Ectodermal cell (in vitro differentiated cells): ENCODE results near the gene BCL7A.
"Not testable (repeated sequence)": the region's sequence is repeated elsewhere in the genome, so short reads cannot be mapped to it uniquely, and the experiment has no call there.

Experiments used
- H3K27ac ChIP-seq: 2 replicates; pipeline ENCODE4 v1.7.0; 2013; ENCODE audit warnings: mild to moderate bottlenecking, low read depth, low read length; ENCODE audit not compliant: insufficient read depth, poor library complexity, severe bottlenecking
- H3K27me3 ChIP-seq: 2 replicates; pipeline ENCODE4 v1.7.0; 2013; ENCODE audit warnings: mild to moderate bottlenecking, low read length; ENCODE audit not compliant: insufficient read depth, control insufficient read depth, poor library complexity, severe bottlenecking
- H3K36me3 ChIP-seq: one replicate; pipeline ENCODE4 v1.7.0; 2013; ENCODE audit warnings: low read length; ENCODE audit not compliant: control insufficient read depth, insufficient read depth
- H3K4me1 ChIP-seq: one replicate; pipeline ENCODE4 v1.7.0; 2013; ENCODE audit warnings: low read length; ENCODE audit not compliant: control insufficient read depth, insufficient read depth
- H3K4me3 ChIP-seq: 2 replicates; pipeline ENCODE4 v1.7.0; 2013; ENCODE audit warnings: low read depth, low read length, control low read depth; ENCODE audit not compliant: insufficient read depth
- H3K9me3 ChIP-seq: 2 replicates; pipeline ENCODE4 v1.7.0; 2013; ENCODE audit warnings: mild to moderate bottlenecking, low read length, moderate library complexity; ENCODE audit not compliant: control insufficient read depth
- WGBS, 2 experiments: methylation state at CpG; one replicate each; pipeline ENCODE4 v1.1.7; 2013; ENCODE audit warnings: missing lambda C conversion rate in 2 of 2; 5-methylcytosine and 5-hydroxymethylcytosine counted together

Gene BCL7A

GRCh38 chr12:122041458-122041857 lies 19.8 kb downstream of the BCL7A start:
- H3K4me1 ChIP-seq, H3K4me3 ChIP-seq, H3K27ac ChIP-seq, H3K9me3 ChIP-seq, H3K27me3 ChIP-seq: not testable (repeated sequence)
- H3K36me3 ChIP-seq = peaks cover 42% of the 10 kb centered on the region
- WGBS, 2 experiments = 89 to 99% methylated on average over 3 of the region's 3 CpGs

DNA sequence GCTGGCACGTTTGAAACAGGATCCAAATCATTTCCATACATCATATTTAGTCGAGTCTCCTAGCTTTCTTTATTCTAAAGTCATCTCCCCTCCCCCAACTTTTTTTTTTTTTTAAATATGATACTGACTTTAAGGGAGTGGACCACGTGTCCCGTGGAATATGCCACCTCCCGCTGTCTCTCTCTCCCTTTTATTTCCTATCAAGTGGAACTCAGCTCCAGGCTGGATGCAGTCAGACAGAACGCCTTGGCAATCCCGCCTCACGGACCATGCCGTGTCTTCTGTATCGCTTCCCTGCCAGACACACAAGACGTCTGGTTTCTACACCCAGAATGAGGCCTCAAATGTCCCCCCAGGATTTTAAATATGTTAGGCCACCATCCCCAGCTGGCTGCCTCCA lies 21.2 kb downstream of the BCL7A start:
- no peak overlapping the region for H3K4me3 ChIP-seq
- no peak overlapping the region for H3K27ac ChIP-seq
- no peaks in the 10 kb centered on the region for H3K27me3 ChIP-seq
- no peaks in the 10 kb centered on the region for H3K9me3 ChIP-seq
- WGBS, 2 experiments = 95 to 96% methylated on average over 11 of the region's 11 CpGs
- H3K36me3 ChIP-seq = peaks cover 35% of the 10 kb centered on the region
- no peaks in the 10 kb centered on the region for H3K4me1 ChIP-seq

DNA sequence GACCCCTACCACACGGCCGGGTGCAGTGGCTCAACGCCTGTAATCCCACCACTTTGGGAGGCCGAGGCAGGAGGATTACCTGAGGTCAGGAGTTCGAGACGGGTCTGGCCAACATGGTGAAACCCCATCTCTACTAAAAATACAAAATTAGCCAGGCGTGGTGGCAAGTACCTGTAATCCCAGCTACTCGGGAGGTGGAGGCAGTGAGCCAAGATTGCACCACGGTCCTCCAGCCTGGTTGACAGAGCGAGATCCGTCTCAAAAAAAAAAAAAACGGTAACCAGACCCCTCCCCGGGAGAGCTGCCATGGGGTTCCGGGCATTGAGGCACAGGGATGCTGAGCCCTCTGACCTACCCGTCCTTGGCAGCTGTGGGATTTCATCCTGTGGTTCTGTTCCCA lies 21.8 kb downstream of the BCL7A start:
- H3K36me3 ChIP-seq = peaks cover 35% of the 10 kb centered on the region
- WGBS, 2 experiments = 93 to 95% methylated on average over 15 of the region's 15 CpGs

GRCh38 chr12:122045262-122045661 lies 23.6 kb downstream of the BCL7A start:
- WGBS, 2 experiments = 95 to 97% methylated on average over 7 of the region's 7 CpGs
- Histone ChIP-seq H3K36me3 (peaks cover 34% of the 10 kb centered on the region), H3K27ac (no peak overlapping the region), H3K4me1 (no peaks in the 10 kb centered on the region), H3K4me3 (no peak overlapping the region), H3K9me3 (no peaks in the 10 kb centered on the region), H3K27me3 (no peaks in the 10 kb centered on the region)

More for the DNA sequence above, 21.8 kb downstream of the BCL7A start:
- Histone ChIP-seq H3K27me3 (no peaks in the 10 kb centered on the region), H3K27ac (no peak overlapping the region), H3K9me3 (no peaks in the 10 kb centered on the region), H3K4me1 (no peaks in the 10 kb centered on the region), H3K4me3 (no peak overlapping the region)

DNA sequence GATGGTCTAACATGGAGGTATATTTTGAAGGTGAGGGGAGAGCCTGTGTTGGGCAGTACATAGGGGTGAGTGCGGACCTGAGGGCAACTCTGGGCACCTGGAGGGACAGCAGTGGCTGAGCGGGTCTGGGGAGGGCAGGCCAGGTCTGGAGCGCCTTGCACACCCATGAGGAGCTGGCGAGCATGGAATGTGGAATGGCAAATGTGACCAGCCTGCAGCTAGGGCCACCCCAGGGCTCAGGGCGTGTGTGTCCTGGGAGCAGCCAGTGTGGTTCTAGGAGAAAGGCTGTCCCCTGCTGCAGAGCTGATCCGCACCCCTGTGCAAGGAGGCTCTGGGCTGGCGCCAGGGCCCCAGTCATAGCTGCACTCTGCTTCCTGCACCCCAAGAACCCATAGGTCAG lies 24.5 kb downstream of the BCL7A start:
- Histone ChIP-seq H3K9me3 (no peaks in the 10 kb centered on the region), H3K4me1 (no peaks in the 10 kb centered on the region), H3K36me3 (peaks cover 34% of the 10 kb centered on the region), H3K4me3 (no peak overlapping the region), H3K27me3 (no peaks in the 10 kb centered on the region), H3K27ac (no peak overlapping the region)
- 86 to 87% methylated on average over 7 of the region's 7 CpGs for WGBS, 2 experiments

DNA sequence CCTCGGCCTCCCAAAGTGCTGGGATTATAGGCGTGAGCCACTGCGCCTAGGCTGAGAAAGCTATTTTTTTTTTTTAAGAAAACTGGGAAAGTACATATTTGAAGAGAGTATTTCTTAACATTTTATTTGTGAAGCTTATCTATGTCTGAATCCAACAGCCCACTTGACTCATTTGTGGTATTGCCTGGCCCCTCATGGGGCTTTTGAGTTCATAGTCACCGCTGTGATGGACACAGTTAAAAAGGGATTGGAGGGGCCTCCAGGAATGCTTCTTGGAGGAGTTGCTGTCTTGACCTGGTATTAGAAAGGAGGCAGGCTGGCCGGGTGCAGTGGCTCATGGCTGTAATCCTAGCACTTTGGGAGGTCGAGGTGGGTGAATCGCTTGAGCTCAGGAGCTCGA lies 26.5 kb downstream of the BCL7A start:
- 93 to 97% methylated on average over 8 of the region's 8 CpGs for WGBS, 2 experiments
- H3K4me3 ChIP-seq = no peak overlapping the region
- H3K4me1 ChIP-seq = no peaks in the 10 kb centered on the region
- no peak overlapping the region for H3K27ac ChIP-seq
- no peaks in the 10 kb centered on the region for H3K9me3 ChIP-seq
- H3K27me3 ChIP-seq = no peaks in the 10 kb centered on the region
- peaks cover 29% of the 10 kb centered on the region for H3K36me3 ChIP-seq

- Histone ChIP-seq H3K9me3 (no peaks in the 10 kb centered on the region), H3K4me1 (no peaks in the 10 kb centered on the region), H3K27ac (no peak overlapping the region), H3K27me3 (no peaks in the 10 kb centered on the region), H3K36me3 (peaks cover 18% of the 10 kb centered on the region), H3K4me3 (no peak overlapping the region)
- 93 to 95% methylated on average over 9 of the region's 9 CpGs for WGBS, 2 experiments
Measured at GRCh38 chr12:122049827-122050226, 28.1 kb downstream of the BCL7A start.

DNA sequence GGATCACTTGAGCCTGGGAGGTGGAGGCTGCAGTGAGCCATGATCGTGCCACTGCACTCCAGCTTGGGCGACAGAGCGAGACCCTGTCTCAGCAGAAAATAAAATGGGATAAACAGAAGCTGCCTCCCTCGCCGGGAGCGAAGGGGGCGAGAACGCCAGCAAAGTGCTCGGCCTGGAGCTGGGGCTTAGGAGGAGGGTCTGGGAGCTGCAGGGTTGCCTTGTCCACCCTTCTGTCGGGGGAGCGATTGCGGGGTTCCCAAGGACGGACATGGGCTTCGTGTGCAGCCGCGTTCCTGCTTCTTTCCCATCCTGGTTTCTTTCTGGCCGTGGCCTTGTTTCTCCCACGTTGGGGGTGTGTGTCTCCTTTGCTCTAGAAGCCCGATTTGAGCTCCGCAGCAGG lies 29.0 kb downstream of the BCL7A start:
- no peaks in the 10 kb centered on the region for H3K27me3 ChIP-seq
- H3K9me3 ChIP-seq = no peaks in the 10 kb centered on the region
- H3K27ac ChIP-seq = no peak overlapping the region
- whole genome bisulfite sequencing, 2 experiments = 94 to 95% methylated on average over 20 of the region's 20 CpGs
- H3K4me3 ChIP-seq = no peak overlapping the region
- no peaks in the 10 kb centered on the region for H3K4me1 ChIP-seq
- peaks cover 20% of the 10 kb centered on the region for H3K36me3 ChIP-seq

DNA sequence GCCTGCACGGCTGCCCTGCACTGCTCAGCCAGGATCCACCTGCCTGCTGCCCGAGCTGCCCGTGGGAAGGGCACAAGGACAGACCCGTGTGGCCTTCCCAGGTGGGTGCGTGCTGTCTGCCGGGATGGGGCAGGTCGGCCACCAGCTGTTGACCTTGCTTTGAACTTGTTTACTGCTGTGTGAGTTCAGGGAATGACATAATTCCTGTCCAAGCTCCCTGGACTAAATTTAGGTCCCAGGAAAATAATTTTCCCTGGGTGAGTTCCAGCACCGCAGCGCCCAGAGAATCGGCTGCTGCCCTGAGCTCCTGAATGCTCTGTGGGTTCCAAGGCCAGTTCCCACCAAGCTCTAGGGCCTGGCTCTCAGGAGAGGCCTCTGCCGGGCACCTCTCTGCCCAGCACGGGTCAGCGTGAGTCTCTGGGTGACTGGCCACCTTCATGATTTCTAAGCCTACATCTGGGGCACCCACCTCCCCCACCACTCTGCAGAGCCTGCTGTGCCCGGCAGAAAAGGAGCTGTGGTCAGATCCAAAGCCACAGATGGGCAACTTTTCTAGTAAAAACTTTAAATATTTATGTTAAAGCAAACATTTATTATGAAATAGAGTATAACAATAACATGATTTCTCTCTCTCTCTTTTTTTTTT lies 29.7 kb downstream of the BCL7A start:
- Histone ChIP-seq H3K36me3 (peaks cover 23% of the 10 kb centered on the region), H3K27ac (no peak overlapping the region), H3K27me3 (no peaks in the 10 kb centered on the region), H3K4me3 (no peak overlapping the region), H3K9me3 (no peaks in the 10 kb centered on the region), H3K4me1 (no peaks in the 10 kb centered on the region)
- WGBS, 2 experiments = 95 to 97% methylated on average over 13 to 14 of the region's 14 CpGs

DNA sequence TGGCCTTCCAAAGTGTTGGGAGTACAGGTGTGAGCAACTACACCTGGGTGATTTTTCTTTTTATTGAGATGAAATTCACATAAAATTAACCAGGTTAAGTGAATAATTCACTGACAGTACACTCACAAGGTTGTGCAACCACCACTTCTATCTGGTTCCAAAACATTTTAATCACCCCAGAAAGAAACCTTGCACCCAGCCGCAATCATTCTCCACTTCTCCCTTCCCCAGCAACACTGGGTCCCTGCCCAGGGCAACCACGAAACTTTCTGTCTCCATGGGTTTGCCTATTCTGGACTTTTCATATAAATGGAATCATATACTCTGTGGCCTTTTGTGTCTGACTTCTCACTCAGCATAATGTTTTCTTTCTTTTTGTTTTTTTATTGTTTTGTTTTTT lies 30.6 kb downstream of the BCL7A start:
- Histone ChIP-seq H3K9me3 (no peaks in the 10 kb centered on the region), H3K4me3 (no peak overlapping the region), H3K27ac (no peak overlapping the region), H3K36me3 (peaks cover 22% of the 10 kb centered on the region), H3K27me3 (no peaks in the 10 kb centered on the region), H3K4me1 (no peaks in the 10 kb centered on the region)
- WGBS, 2 experiments = 92 to 100% methylated on average over 2 of the region's 2 CpGs
